NCI-H510A treated with DMSO at 0.1 percent for 48 hours (cell line): Measurements from ENCODE around the gene ZGPAT.

ENCODE experiments used
- DNase-seq: peaks from one replicate; lab custom pipeline; 2025; lab: John Stamatoyannopoulos, UW

The ZGPAT gene

DNA sequence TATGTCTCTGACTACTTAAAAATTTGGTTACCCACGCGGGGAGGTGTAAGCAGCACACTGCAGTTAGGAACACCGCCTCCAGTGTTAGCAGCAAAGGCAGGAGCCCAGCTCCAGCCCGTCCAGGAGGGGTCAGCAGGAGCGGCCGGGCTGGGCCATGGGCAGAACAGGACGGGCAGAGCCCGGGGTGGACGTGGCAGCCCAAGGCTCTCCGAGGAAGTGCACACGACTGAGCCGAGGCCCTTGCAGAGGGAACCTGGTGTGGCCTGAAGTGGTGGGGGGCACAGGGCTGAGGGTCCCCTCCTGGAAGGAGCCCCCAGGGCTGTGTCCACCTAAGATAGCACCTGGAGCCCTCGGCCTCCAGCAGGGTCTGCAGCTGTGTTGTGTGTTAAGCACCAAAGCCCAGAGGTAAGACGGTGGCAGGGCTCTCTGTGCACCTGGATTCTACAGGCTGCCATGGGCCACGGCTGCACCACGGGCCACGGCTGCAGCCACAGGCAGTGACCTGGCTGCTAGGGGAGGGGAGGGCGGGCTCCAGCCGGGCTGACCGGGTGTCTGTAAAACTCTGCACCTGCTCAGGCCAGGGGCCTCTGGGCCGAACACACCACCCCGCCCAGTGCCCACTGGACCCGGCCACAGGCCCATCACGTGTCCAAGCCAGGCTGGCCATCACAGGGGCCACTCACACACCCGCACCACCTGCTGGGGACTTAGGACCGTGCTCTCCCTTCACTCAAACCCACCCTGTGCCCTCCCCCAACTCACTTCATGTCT is 38.3 kb downstream of the ZGPAT start:
- no peak for DNase-seq

DNA sequence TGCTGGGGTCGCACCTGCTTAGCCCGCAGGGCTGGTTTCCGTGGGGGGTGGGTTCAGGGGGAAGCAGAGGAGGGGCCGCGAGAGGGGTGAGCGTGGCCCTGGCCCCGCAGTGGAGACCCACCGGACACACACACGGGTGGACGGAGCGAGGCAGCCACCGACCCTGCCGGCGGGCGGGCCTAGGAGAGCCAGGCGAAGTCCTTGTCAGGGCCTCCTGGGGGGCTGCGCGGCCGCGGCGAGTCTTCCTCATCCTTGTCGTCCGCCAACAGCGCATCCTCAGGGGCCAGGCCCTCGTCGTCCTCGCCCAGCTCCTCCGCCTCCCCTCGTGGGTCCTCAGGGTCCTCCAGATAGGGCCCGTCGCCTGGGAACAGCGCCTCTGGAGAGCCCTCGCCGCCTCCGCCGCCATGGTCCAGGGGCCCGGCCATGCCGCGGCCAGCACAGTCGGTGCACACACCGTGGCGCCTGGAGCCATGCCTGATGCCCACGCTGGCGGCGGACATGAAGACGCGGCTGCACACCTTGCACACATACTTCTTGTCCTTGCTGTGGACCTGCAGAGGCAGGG is 39.0 kb downstream of the ZGPAT start:
- DNase-seq = no peak

- DNase-seq = no peak
These were observed 39.8 kb downstream of the ZGPAT start for GRCh38 chr20:63747622-63748069.

GRCh38 chr20:63748070-63748933 is 40.5 kb downstream of the ZGPAT start:
- no peak for DNase-seq

DNA sequence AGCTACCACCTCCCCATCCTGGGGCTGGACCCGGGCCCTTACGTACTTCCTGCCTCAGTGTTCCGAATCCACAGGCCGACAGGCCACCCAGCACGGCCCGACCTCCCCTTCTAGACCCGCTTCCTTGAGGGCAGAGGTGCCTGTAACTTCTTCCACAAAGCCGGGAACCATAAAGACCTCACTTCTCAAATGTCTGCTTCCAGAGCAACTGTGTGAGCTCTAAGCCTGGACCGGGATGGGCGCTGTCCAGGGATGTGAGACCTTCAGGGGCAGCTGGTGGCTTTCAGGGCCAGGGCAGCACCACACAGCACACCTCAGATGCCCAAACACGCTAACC is 41.1 kb downstream of the ZGPAT start:
- no peak for DNase-seq

DNA sequence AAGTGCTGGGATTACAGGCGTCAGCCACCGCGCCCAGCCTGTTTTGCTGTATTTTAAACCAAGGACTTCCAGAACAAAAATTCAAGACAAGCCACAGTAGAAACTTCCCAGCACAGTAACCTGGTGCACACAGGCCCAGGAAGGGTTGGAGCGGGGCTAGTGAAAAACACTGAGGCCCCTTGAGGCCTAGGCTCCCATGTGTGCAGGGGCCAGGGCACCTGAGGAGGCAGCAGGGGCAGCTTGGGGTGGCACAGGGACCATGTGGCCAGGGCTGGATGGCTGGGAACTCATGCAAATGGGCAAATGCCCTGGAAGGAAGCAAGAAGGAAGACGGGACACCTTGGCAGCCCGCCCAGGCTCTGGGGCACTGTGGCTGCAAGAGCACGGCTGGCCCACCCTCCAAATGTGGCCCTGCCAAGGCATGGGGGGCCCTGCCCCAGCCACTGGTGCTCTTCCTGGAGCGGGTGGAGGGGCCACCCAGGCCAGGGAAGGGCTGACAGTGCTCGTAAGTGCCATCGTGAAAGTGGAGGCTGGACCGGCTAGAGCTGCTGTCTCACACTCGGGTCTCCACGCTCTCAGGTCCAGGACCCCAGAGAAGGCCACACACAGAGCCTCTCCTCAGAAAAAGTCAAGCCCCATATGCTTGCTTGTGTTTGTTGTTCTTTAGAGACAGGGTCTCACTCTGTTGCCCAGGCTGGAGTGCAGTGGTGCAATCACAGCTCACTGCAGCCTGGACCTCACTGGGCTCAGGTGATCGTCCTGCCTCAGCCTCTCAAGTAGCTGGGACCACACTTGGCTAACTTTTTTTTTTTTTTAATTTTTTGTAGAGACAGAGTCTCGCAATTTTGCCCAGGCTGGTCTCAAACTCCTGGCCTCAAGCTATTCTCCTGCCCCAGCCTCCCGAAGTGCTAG is 42.0 kb downstream of the ZGPAT start:
- no peak for DNase-seq

GRCh38 chr20:63750807-63751470 is 43.1 kb downstream of the ZGPAT start:
- no peak for DNase-seq

- no peak for DNase-seq
These were observed 43.8 kb downstream of the ZGPAT start for GRCh38 chr20:63751471-63752271.

GRCh38 chr20:63752411-63753101 is 44.7 kb downstream of the ZGPAT start:
- DNase-seq = no peak

- no peak for DNase-seq
These were observed 45.5 kb downstream of the ZGPAT start for GRCh38 chr20:63753381-63753780.

DNA sequence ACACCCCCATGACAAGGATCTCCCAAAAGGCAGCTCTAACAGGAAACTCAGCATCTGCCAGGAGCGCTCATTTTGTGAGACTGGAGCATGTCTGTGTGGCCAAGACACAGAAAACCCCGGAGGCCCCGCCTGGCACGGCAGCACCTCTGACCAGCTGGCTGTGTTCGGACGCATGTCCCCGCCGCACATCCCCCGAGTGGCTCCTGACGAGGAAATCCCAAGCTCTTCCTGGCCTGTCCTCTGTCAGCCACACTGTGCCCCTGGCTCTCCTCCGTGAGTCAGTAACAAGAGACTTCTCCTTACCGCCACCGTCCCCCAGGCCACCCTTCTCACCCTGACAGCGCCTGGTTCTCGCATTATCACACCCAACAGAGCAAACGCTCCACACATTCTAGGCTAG is 46.2 kb downstream of the ZGPAT start:
- no peak for DNase-seq

DNA sequence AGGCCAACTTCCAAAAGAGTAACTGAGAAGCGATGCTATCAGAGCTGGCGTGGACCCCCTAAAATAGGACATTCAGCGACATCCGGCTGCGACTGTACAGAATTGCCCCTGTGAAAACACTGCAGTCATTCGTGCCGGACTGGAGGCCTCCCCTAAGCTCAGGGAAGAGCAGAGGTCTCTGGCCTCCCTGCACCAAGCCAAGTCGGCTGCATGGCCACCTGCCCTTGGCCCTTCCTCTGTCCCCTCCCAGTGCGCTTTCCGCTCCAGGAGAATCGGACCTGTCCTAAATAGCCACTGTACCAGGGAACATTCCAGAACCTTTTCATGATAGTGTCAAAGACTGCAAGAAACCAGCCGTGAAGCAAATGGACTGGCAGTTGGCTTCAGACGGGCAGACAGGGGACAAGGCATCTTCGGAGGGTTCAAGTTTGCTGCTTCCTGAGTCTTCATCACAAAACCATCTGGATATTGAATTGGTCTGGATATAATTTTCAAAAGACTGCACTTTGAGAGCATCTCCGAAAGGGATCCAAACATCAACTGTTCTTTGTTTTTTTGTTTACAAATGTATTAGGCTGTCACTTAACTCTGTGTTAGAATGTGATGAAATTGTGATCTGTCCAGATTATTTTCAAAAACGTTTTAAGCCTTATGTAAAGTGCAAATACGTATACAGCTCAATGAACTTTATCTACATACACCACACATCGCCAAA is 48.3 kb downstream of the ZGPAT start:
- DNase-seq = no peak

GRCh38 chr20:63756648-63756991 is 48.8 kb downstream of the ZGPAT start:
- no peak for DNase-seq

DNA sequence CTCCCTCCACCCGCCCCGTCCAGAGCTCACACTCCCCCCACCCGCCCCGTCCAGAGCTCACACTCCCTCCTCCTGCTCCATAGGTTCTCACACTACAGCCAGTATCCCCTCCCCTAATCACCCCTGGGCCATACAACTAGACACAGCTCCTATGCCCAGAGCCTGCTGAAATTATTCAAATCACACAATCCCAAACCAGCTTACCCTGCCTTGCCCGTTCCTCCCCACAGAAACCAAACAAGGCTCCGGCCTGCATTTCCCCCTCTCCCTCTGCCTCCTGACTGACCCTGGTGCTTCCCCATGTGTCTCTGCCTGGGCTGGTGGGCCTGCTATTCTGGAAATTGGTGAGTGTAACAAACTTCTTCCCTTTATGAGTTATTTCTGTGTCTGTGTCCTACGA is 50.3 kb downstream of the ZGPAT start:
- no peak for DNase-seq

GRCh38 chr20:63759377-63759901 is 51.6 kb downstream of the ZGPAT start:
- no peak for DNase-seq

- DNase-seq = no peak
These were observed 57.4 kb downstream of the ZGPAT start for GRCh38 chr20:63765082-63765873.

DNA sequence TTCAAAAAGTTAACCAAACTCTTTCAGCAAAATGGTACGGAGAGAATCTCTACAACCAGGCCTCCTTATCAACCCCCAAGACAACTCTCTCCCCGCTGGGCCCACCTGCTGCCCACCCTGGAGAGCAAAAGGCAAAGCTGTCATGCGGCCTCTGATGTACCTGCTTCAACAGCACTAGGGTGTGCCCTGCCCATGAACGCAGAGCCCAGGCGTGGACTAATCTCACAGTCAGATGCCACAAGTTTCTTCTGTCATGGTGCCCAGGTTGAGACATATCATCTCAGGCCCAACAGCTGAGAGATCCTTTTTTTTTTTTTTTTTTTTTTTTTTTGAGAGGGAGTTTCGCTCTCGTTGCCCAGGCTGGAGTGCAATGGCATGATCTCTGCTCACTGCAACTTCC is 58.1 kb downstream of the ZGPAT start:
- no peak for DNase-seq

DNA sequence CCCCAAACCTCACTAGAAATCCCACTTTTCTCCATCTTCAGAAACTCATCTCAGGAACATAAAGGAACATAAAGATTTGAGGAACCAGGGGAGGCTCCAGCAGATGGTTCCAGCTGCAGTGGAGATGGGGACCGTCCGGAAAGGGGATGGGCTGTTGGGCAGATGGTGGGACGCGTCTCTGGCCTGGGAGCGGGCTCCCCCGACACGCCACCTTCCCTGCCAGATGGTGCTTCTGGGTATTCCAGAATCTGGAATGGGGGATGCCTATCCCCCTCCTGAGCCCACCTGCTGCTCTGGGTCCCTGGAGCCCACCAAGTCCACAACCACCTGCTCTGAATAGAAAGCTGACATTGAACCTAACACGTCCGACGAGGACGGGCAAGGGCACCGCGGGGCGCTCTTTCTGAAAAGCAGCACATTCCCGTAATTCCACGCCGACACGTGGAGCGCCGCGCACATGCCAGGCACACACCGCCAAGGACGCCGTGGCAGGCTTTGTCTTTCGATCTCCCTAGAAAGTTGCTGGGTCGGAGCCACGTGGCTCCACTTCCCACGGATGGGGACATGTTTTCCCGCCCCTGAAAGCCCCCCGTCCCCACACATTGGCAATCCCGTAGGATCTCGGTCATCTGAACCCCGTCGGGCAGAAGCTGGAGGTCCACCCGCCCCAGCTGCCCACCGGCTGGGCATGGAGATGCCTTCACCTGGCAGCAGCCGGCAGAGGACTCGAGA is 59.0 kb downstream of the ZGPAT start:
- DNase-seq = no peak
